CD4-positive, alpha-beta T cell (primary cell): ENCODE results near the gene CCR5. TPM values are rescaled to one million over a fixed set of nuclear protein-coding genes. Genes with fewer than 3 reads are reported as not detected.

Experiments
- ATAC-seq: fragments of 200-7000 bp; cut with Tn5 transposase; one replicate; pipeline ENCODE4 v1.10.0; 2022; ENCODE audit warnings: mild to moderate bottlenecking; ENCODE audit not compliant: poor library complexity
- CTCF ChIA-PET: fragments of 350-600 bp; sonication (Branson Sonifier 250); formaldehyde crosslinking; loops from one replicate; lab custom pipeline; 2021; ENCODE audit warnings: antibody characterized with exemption, inconsistent platforms; lab: Charles Lee
- POLR2A ChIA-PET: fragments of 350-600 bp; sonication (Branson Sonifier 250); formaldehyde crosslinking; loops from one replicate; lab custom pipeline; 2021; ENCODE audit warnings: antibody characterized with exemption, inconsistent platforms; lab: Charles Lee
- DNase-seq, 14 experiments: peaks; one replicate each; pipeline ENCODE4 v3.0.0-alpha.2; 2013 to 2020; ENCODE audit warnings: mixed read lengths in 2 of 14
- H3K27ac ChIP-seq, 2 donors: one replicate each; pipeline versions ENCODE4 v1.5.1 to v1.7.0; 2013; ENCODE audit warnings: low read length in 2 of 2, low read depth in 1 of 2, mild to moderate bottlenecking in 1 of 2
- H3K27me3 ChIP-seq, 2 experiments: 1 replicate in 1 of 2; 2 replicates in 1 of 2; pipeline versions ENCODE4 v1.6.1 to v1.7.0; 2013; ENCODE audit warnings: low read length in 2 of 2, control low read depth in 1 of 2, mild to moderate bottlenecking in 1 of 2, moderate library complexity in 1 of 2; ENCODE audit not compliant: insufficient read depth in 2 of 2, control insufficient read depth in 1 of 2
- H3K36me3 ChIP-seq: one replicate; pipeline ENCODE4 v1.6.1; 2013; ENCODE audit warnings: low read length, control low read depth; ENCODE audit not compliant: insufficient read depth
- H3K4me1 ChIP-seq: one replicate; pipeline ENCODE4 v1.6.1; 2013; ENCODE audit warnings: low read length, control low read depth; ENCODE audit not compliant: insufficient read depth
- H3K4me3 ChIP-seq: one replicate; pipeline ENCODE4 v1.5.1; 2013; ENCODE audit warnings: mild to moderate bottlenecking, low read length, moderate library complexity
- H3K9me3 ChIP-seq, 2 experiments: 1 replicate in 1 of 2; 2 replicates in 1 of 2; pipeline versions ENCODE4 v1.6.1 to v1.7.0; 2013; ENCODE audit warnings: low read length in 2 of 2, mild to moderate bottlenecking in 2 of 2, control low read depth in 1 of 2, moderate library complexity in 1 of 2; ENCODE audit not compliant: control insufficient read depth in 1 of 2, insufficient read depth in 1 of 2
- H3K27ac Mint-ChIP-seq: one replicate; pipeline ENCODE4 v1.8.0; 2020; ENCODE audit warnings: mixed read lengths
- H3K27me3 Mint-ChIP-seq: one replicate; pipeline ENCODE4 v1.8.0; 2021; ENCODE audit warnings: mixed read lengths
- H3K36me3 Mint-ChIP-seq: one replicate; pipeline ENCODE4 v1.8.0; 2021; ENCODE audit warnings: low read depth, mixed read lengths
- H3K4me1 Mint-ChIP-seq: one replicate; pipeline ENCODE4 v1.8.0; 2021; ENCODE audit warnings: low read depth, mixed read lengths
- H3K4me3 Mint-ChIP-seq: one replicate; pipeline ENCODE4 v1.8.0; 2020; ENCODE audit warnings: mild to moderate bottlenecking, mixed read lengths
- H3K9me3 Mint-ChIP-seq: one replicate; pipeline ENCODE4 v1.8.0; 2020; ENCODE audit warnings: mixed read lengths
- CTCF ChIP-seq: fragments of 200-600 bp; IDR thresholded peaks from one replicate; pipeline ENCODE4 v1.8.0; 2022; ENCODE audit warnings: antibody characterized with exemption, mild to moderate bottlenecking
- intact Hi-C, 2 experiments: fragments of 100-400 bp; cut with DNase I in 1 of 2; cut with micrococcal nuclease in 1 of 2; formaldehyde crosslinking; loops; one replicate each; pipeline versions ENCODE4 v1.15.1 to v1.9.0; 2023 to 2025; cut with DNase I, micrococcal nuclease
- total RNA-seq, 174 experiments: library from RNA in 2 of 174; stranded (reverse) in 2 of 174; gene quantifications; one replicate each; pipeline ENCODE4 v1.2.3 and lab custom pipeline; 2021 to 2026

CCR5 gene
- total RNA-seq, 2 experiments from 2014 or later: 1.1 to 1.4 TPM

GRCh38 chr3:46395766-46396530 is 25.2 kb downstream of the CCR5 start:
- no peak overlapping the region for H3K4me3 Mint-ChIP-seq
- H3K27ac Mint-ChIP-seq: no peak overlapping the region
- H3K4me3 ChIP-seq: no peak overlapping the region
- H3K9me3 ChIP-seq: no peaks in the 10 kb centered on the region
- peaks cover 6% of the 10 kb centered on the region for H3K4me1 ChIP-seq
- intact Hi-C loops: no loop called here
- TF ChIP-seq CTCF: no peak
- no peaks in the 10 kb centered on the region for H3K36me3 ChIP-seq
- CTCF ChIA-PET: no interaction called here
- no peaks in the 10 kb centered on the region for H3K9me3 Mint-ChIP-seq
- H3K27ac ChIP-seq: no peak overlapping the region
- no peaks in the 10 kb centered on the region for H3K27me3 ChIP-seq
- H3K27me3 Mint-ChIP-seq: no peaks in the 10 kb centered on the region
- H3K36me3 Mint-ChIP-seq: no peaks in the 10 kb centered on the region
- DNase-seq (peak in 2 of 14 experiments; percentile 47 to 62), ATAC-seq (no peak)
- no peaks in the 10 kb centered on the region for H3K4me1 Mint-ChIP-seq
- POLR2A ChIA-PET: no interaction called here

- intact Hi-C loops: no loop called here
- no peak for TF ChIP-seq CTCF
- Histone ChIP-seq H3K9me3 (no peaks in the 10 kb centered on the region), H3K27ac (no peak overlapping the region), H3K36me3 (no peaks in the 10 kb centered on the region), H3K4me3 (no peak overlapping the region), H3K27me3 (no peaks in the 10 kb centered on the region), H3K4me1 (peaks cover 6% of the 10 kb centered on the region)
- Mint-ChIP-seq H3K9me3 (no peaks in the 10 kb centered on the region), H3K36me3 (no peaks in the 10 kb centered on the region), H3K27ac (no peak overlapping the region), H3K27me3 (no peaks in the 10 kb centered on the region), H3K4me1 (no peaks in the 10 kb centered on the region), H3K4me3 (no peak overlapping the region)
- POLR2A ChIA-PET: no interaction called here
- CTCF ChIA-PET: no interaction called here
- no peak for DNase-seq
- no peak for ATAC-seq
Observed at GRCh38 chr3:46397111-46397510, 26.4 kb downstream of the CCR5 start.

- ATAC-seq: no peak
- Mint-ChIP-seq H3K36me3 (no peaks in the 10 kb centered on the region), H3K27ac (no peak overlapping the region), H3K4me1 (no peaks in the 10 kb centered on the region), H3K4me3 (no peak overlapping the region), H3K27me3 (no peaks in the 10 kb centered on the region), H3K9me3 (no peaks in the 10 kb centered on the region)
- Histone ChIP-seq H3K4me1 (peaks cover 6% of the 10 kb centered on the region), H3K36me3 (no peaks in the 10 kb centered on the region), H3K27ac (no peak overlapping the region), H3K9me3 (no peaks in the 10 kb centered on the region), H3K27me3 (no peaks in the 10 kb centered on the region), H3K4me3 (no peak overlapping the region)
- intact Hi-C loops: no loop called here
- no peak for DNase-seq
- POLR2A ChIA-PET: no interaction called here
- TF ChIP-seq CTCF: no peak
- CTCF ChIA-PET: no interaction called here
Observed at GRCh38 chr3:46398186-46398955, 27.6 kb downstream of the CCR5 start.
